Mesendoderm (in vitro differentiated cells): ENCODE results near the gene EIF6.

Experiments used
- DNase-seq: peaks from one replicate; pipeline ENCODE4 v3.0.0; 2013
- H2AK5ac ChIP-seq: 2 replicates; pipeline ENCODE4 v1.6.1; 2013; ENCODE audit warnings: low read length, inconsistent platforms
- H2BK120ac ChIP-seq: 2 replicates; pipeline ENCODE4 v1.6.1; 2013; ENCODE audit warnings: low read depth, mild to moderate bottlenecking, low read length, moderate library complexity, mixed read lengths
- H2BK15ac ChIP-seq: replicated peaks from 2 replicates; pipeline ENCODE4 v1.6.1; 2013; ENCODE audit warnings: low read depth, mild to moderate bottlenecking, moderate library complexity
- H2BK5ac ChIP-seq: 2 replicates; pipeline ENCODE4 v1.6.1; 2013; ENCODE audit warnings: low read length, inconsistent platforms
- H3K18ac ChIP-seq: 2 replicates; pipeline ENCODE4 v1.6.1; 2013; ENCODE audit warnings: mild to moderate bottlenecking, low read length, mixed read lengths
- H3K23ac ChIP-seq: one replicate; pipeline ENCODE4 v1.6.1; 2013; ENCODE audit warnings: low read length
- H3K27ac ChIP-seq: 2 replicates; pipeline ENCODE4 v1.5.1; 2013; ENCODE audit warnings: low read depth, mild to moderate bottlenecking, inconsistent platforms, low read length, moderate library complexity
- H3K27me3 ChIP-seq: 2 replicates; pipeline ENCODE4 v1.6.1; 2013; ENCODE audit warnings: low read length, control low read depth, mild to moderate bottlenecking, inconsistent platforms; ENCODE audit not compliant: insufficient read depth, poor library complexity
- H3K36me3 ChIP-seq: 2 replicates; pipeline ENCODE4 v1.6.1; 2013; ENCODE audit warnings: low read length, inconsistent platforms; ENCODE audit not compliant: control insufficient read depth, insufficient read depth
- H3K4ac ChIP-seq: one replicate; pipeline ENCODE4 v1.6.1; 2013; ENCODE audit warnings: low read depth, mild to moderate bottlenecking, low read length, moderate library complexity
- H3K4me1 ChIP-seq: 2 replicates; pipeline ENCODE4 v1.6.1; 2013; ENCODE audit warnings: low read depth, low read length, inconsistent platforms; ENCODE audit not compliant: control insufficient read depth
- H3K4me2 ChIP-seq: 2 replicates; pipeline ENCODE4 v1.6.1; 2013; ENCODE audit warnings: low read length
- H3K4me3 ChIP-seq: 2 replicates; pipeline ENCODE4 v1.5.1; 2013; ENCODE audit warnings: mild to moderate bottlenecking, low read length
- H3K56ac ChIP-seq: one replicate; pipeline ENCODE4 v1.6.1; 2013; ENCODE audit warnings: low read length
- H3K79me1 ChIP-seq: 2 replicates; pipeline ENCODE4 v1.6.1; 2013; ENCODE audit warnings: low read length, inconsistent platforms
- H3K79me2 ChIP-seq: 2 replicates; pipeline ENCODE4 v1.6.1; 2013; ENCODE audit warnings: mild to moderate bottlenecking, low read length; ENCODE audit not compliant: control insufficient read depth, insufficient read depth
- H3K9ac ChIP-seq: 2 replicates; pipeline ENCODE4 v1.6.1; 2013; ENCODE audit warnings: low read length, inconsistent platforms
- H4K5ac ChIP-seq: one replicate; pipeline ENCODE4 v1.6.1; 2013; ENCODE audit warnings: low read length
- H4K8ac ChIP-seq: one replicate; pipeline ENCODE4 v1.6.1; 2013; ENCODE audit warnings: low read depth, mild to moderate bottlenecking, control low read depth, low read length, moderate library complexity
- WGBS: extraction: QIAGEN DNeasy Blood & Tissue Kit; methylation state at CpG from one replicate; pipeline ENCODE4 v1.1.7; 2013; ENCODE audit warnings: low lambda C conversion rate, missing lambda C conversion rate; ENCODE audit not compliant: insufficient coverage; ENCODE audit errors: extremely low coverage; 5-methylcytosine and 5-hydroxymethylcytosine counted together

Gene EIF6

GRCh38 chr20:35270021-35270902, 14.3 kb downstream of the EIF6 start:
- Histone ChIP-seq H3K4me2 (no peak overlapping the region), H3K4me1 (no peaks in the 10 kb centered on the region), H3K36me3 (no peaks in the 10 kb centered on the region), H2AK5ac (no peak overlapping the region), H2BK5ac (no peak overlapping the region), H3K4ac (no peak overlapping the region), H3K9ac (no peak overlapping the region), H2BK15ac (no peak overlapping the region), H3K79me1 (no peaks in the 10 kb centered on the region), H3K27ac (no peak overlapping the region), H4K5ac (no peak overlapping the region), H3K23ac (no peak overlapping the region), H3K18ac (no peak overlapping the region), H3K4me3 (no peak overlapping the region), H2BK120ac (no peak overlapping the region), H3K79me2 (no peaks in the 10 kb centered on the region), H3K56ac (no peak overlapping the region), H4K8ac (no peak overlapping the region), H3K27me3 (no peaks in the 10 kb centered on the region)
- no CpG with 5 or more reads among the region's 19 CpGs for WGBS
- DNase-seq = peak; percentile 66

GRCh38 chr20:35269055-35269781, 15.4 kb downstream of the EIF6 start:
- no peak overlapping the region for H3K4me2 ChIP-seq
- DNase-seq = peak; percentile 90
- H3K9ac ChIP-seq = no peak overlapping the region
- H2BK15ac ChIP-seq = no peak overlapping the region
- H3K27me3 ChIP-seq = no peaks in the 10 kb centered on the region
- no peak overlapping the region for H4K8ac ChIP-seq
- no peak overlapping the region for H3K18ac ChIP-seq
- WGBS = no CpG with 5 or more reads among the region's 14 CpGs
- H3K79me2 ChIP-seq = no peaks in the 10 kb centered on the region
- H2AK5ac ChIP-seq = no peak overlapping the region
- no peak overlapping the region for H2BK5ac ChIP-seq
- H3K4ac ChIP-seq = no peak overlapping the region
- H3K4me3 ChIP-seq = no peak overlapping the region
- no peak overlapping the region for H2BK120ac ChIP-seq
- H3K4me1 ChIP-seq = no peaks in the 10 kb centered on the region
- no peak overlapping the region for H3K27ac ChIP-seq
- H3K36me3 ChIP-seq = no peaks in the 10 kb centered on the region
- H4K5ac ChIP-seq = no peak overlapping the region
- H3K79me1 ChIP-seq = no peaks in the 10 kb centered on the region
- peak overlapping the region; percentile 62 for H3K56ac ChIP-seq
- no peak overlapping the region for H3K23ac ChIP-seq

GRCh38 chr20:35267092-35267491, 17.5 kb downstream of the EIF6 start:
- Histone ChIP-seq H3K36me3 (no peaks in the 10 kb centered on the region), H3K56ac (no peak overlapping the region), H2BK5ac (no peak overlapping the region), H4K8ac (no peak overlapping the region), H3K27me3 (no peaks in the 10 kb centered on the region), H3K9ac (no peak overlapping the region), H3K23ac (no peak overlapping the region), H3K4me3 (no peak overlapping the region), H2AK5ac (no peak overlapping the region), H3K79me1 (no peaks in the 10 kb centered on the region), H3K4ac (no peak overlapping the region), H2BK15ac (no peak overlapping the region), H3K18ac (no peak overlapping the region), H3K79me2 (no peaks in the 10 kb centered on the region), H3K4me2 (no peak overlapping the region), H2BK120ac (no peak overlapping the region), H3K4me1 (peaks cover 6% of the 10 kb centered on the region), H4K5ac (no peak overlapping the region), H3K27ac (no peak overlapping the region)
- WGBS = no CpG with 5 or more reads among the region's 16 CpGs
- no peak for DNase-seq

- no CpG with 5 or more reads among the region's 1 CpG for WGBS
- no peak overlapping the region for H3K4ac ChIP-seq
- no peak overlapping the region for H4K5ac ChIP-seq
Measured at GRCh38 chr20:35264755-35265154, 19.8 kb downstream of the EIF6 start.

GRCh38 chr20:35263532-35264341, 20.8 kb downstream of the EIF6 start:
- peak overlapping the region; percentile 29 for H3K18ac ChIP-seq
- no peak for DNase-seq
- peak overlapping the region; percentile 66 for H3K56ac ChIP-seq
- H3K4me2 ChIP-seq = no peak overlapping the region
- H3K36me3 ChIP-seq = no peaks in the 10 kb centered on the region
- no peak overlapping the region for H4K8ac ChIP-seq
- H2BK15ac ChIP-seq = no peak overlapping the region
- peak overlapping the region; percentile 18 for H3K4ac ChIP-seq
- H3K79me2 ChIP-seq = no peaks in the 10 kb centered on the region
- WGBS = no CpG with 5 or more reads among the region's 17 CpGs
- H3K4me1 ChIP-seq = peaks cover 7% of the 10 kb centered on the region
- H3K9ac ChIP-seq = no peak overlapping the region
- H3K4me3 ChIP-seq = no peak overlapping the region
- H2BK5ac ChIP-seq = peak overlapping the region; percentile 75
- H2AK5ac ChIP-seq = peak overlapping the region; percentile 6
- H3K79me1 ChIP-seq = no peaks in the 10 kb centered on the region
- H4K5ac ChIP-seq = no peak overlapping the region
- H2BK120ac ChIP-seq = peak overlapping the region; percentile 83
- H3K23ac ChIP-seq = peak overlapping the region; percentile 91
- H3K27me3 ChIP-seq = no peaks in the 10 kb centered on the region
- peak overlapping the region; percentile 77 for H3K27ac ChIP-seq

More at GRCh38 chr20:35264755-35265154, 19.8 kb downstream of the EIF6 start:
- no peak overlapping the region for H2AK5ac ChIP-seq
- H3K79me2 ChIP-seq = no peaks in the 10 kb centered on the region
- no peak overlapping the region for H2BK5ac ChIP-seq
- no peak overlapping the region for H3K56ac ChIP-seq
- no peak overlapping the region for H3K4me2 ChIP-seq
- no peak overlapping the region for H2BK15ac ChIP-seq
- H3K23ac ChIP-seq = no peak overlapping the region
- H3K27me3 ChIP-seq = no peaks in the 10 kb centered on the region
- peaks cover 7% of the 10 kb centered on the region for H3K4me1 ChIP-seq
- peak; percentile 84 for DNase-seq
- H3K18ac ChIP-seq = no peak overlapping the region
- no peak overlapping the region for H3K4me3 ChIP-seq
- no peaks in the 10 kb centered on the region for H3K79me1 ChIP-seq
- H4K8ac ChIP-seq = no peak overlapping the region
- H2BK120ac ChIP-seq = no peak overlapping the region
- no peaks in the 10 kb centered on the region for H3K36me3 ChIP-seq
- no peak overlapping the region for H3K27ac ChIP-seq
- H3K9ac ChIP-seq = no peak overlapping the region
